ENCODE measurements around the gene TNIP1.

The TNIP1 gene

GRCh38 chr5:151041577-151042268 lies 39.1 kb downstream of the TNIP1 start:
- no peak for DNase-seq (ENCODE audit: low read depth in 2 of 2)

GRCh38 chr5:151040211-151040747 lies 40.6 kb downstream of the TNIP1 start:
- no peak for DNase-seq (ENCODE audit: low read depth in 2 of 2)

DNA sequence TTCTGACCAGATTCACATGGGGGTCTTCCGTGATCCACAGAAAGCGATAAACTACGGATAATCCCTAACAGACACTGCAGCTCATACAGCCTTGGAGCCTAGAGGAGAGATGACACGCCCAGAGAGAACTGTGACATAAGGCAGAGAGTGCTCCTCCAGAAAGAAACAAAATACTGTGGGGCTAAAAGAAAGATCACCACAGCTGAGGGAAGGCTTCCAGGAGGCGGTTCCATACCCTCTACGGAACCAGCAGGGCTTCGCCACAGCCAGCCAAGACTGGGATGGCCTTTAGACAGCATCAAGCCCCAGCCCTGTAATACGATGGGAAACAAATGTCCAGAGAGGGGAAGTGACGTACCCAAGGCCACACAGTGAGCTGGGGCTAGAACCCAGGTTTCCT lies 41.2 kb downstream of the TNIP1 start:
- DNase-seq (ENCODE audit: low read depth in 2 of 2): no peak

- DNase-seq (ENCODE audit: low read depth in 2 of 2): no peak
These were observed 42.0 kb downstream of the TNIP1 start for GRCh38 chr5:151038801-151039238.

GRCh38 chr5:151038412-151038745 lies 42.5 kb downstream of the TNIP1 start:
- DNase-seq (ENCODE audit: low read depth in 2 of 2): no peak

- no peak for DNase-seq (ENCODE audit: low read depth in 2 of 2)
These were observed 43.0 kb downstream of the TNIP1 start for GRCh38 chr5:151037561-151038411.

GRCh38 chr5:151036556-151036955 lies 44.3 kb downstream of the TNIP1 start:
- DNase-seq (ENCODE audit: low read depth in 2 of 2): no peak

GRCh38 chr5:151034422-151035379 lies 46.1 kb downstream of the TNIP1 start:
- no peak for DNase-seq (ENCODE audit: low read depth in 2 of 2)

GRCh38 chr5:151033217-151033934 lies 47.5 kb downstream of the TNIP1 start:
- no peak for DNase-seq (ENCODE audit: low read depth in 2 of 2)

DNA sequence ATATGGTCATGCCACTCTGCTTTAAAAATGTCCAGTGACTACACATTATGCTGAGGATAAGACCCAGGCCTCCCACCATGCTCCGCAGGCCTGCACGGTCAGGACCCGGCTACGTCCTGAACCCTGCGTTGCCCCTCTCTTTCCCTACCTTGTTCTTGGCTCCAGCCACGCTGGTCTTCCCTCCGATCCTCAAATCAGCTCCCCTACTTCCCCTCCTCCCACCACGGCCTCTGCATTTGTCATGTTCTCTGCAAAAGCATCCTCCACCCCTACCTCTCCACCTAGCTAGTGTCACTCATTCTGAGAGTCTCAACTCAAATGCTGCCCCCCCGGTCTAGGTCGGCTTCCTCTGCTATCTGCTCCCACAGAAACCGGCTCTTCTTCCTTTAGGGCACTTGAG lies 49.3 kb downstream of the TNIP1 start:
- DNase-seq (ENCODE audit: low read depth in 2 of 2): no peak

DNA sequence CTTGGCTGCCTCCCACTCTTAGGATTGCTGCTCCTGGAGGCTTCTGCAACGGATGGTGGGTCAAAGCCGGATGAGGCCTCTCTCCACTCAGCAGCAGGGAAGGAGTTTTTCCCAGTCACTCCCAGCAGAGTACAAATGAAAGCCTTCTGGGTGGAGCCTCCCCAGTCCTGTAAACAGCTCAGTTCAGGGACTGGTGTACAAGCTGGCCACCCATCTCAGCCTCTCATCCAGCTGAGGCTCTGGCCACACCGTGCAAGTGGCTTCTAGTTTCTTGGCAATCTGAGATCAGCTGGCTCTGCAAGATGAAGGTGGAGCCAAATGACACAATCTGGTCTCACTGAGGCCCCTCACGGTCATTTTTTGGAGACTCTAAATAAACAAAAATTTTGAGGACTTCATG lies 50.5 kb downstream of the TNIP1 start:
- no peak for DNase-seq (ENCODE audit: low read depth in 2 of 2)

GRCh38 chr5:151030056-151030336 lies 50.8 kb downstream of the TNIP1 start:
- DNase-seq (ENCODE audit: low read depth in 2 of 2): no peak

- no peak for DNase-seq (ENCODE audit: low read depth in 2 of 2)
These were observed 51.4 kb downstream of the TNIP1 start for GRCh38 chr5:151029179-151030055.

DNA sequence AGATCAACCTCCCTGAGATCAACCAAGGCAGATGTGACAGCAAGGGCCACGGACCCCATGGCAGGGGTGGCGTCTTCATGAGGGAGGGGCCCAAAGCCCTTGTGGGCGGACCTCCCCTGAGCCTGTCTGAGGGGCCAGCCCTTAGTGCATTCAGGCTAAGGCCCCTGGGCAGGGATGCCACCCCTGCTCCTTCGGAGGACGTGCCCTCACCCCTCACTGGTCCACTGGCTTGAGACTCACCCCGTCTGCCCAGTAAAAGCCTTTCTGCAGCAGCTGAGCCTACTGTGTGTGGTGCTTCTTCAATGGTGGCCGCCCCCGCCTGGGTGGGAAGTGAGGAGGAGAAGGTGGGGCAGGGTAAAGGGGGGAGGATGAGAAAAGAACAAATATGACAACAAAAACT lies 52.1 kb downstream of the TNIP1 start:
- no peak for DNase-seq (ENCODE audit: low read depth in 2 of 2)

- no peak for DNase-seq (ENCODE audit: low read depth in 2 of 2)
These were observed 52.8 kb downstream of the TNIP1 start for GRCh38 chr5:151027961-151028479.

DNA sequence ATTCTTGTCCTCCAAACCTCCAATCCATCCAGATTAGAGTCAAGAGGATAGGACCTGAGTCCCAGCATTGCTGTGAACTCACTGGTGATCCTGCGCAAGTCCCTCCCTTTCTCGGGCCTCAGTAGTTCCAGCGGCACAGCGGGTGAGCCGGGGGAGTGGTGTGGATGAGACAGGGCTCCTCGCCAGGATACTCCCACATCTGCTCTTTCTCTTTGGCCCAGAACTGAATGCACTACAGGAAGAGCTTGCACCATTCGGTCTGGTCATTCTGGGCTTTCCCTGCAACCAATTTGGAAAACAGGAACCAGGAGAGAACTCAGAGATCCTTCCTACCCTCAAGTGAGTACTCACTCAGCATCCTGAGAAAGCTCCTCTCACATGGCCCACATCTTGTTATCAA lies 54.2 kb downstream of the TNIP1 start:
- DNase-seq (ENCODE audit: low read depth in 2 of 2): no peak

DNA sequence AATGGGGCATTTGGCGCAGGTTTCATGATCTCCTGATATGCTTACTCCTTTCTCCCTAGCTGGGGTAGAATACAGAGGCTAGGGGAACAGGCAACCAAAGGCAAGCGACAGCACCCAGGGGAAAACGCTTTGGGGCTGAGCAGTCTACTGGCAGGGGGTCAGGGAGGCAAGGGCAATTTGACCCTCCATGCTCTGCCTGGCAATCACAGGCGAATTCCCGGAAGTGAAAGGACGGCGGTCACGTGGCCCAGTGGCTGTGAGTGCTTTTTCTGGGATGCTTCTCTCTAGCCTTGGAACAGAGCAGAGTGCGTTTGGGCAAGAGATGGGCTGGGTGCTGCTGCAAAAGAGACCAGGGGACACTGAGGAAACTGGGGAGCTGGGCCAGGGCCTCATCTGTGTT lies 54.7 kb downstream of the TNIP1 start:
- DNase-seq (ENCODE audit: low read depth in 2 of 2): no peak

- no peak for DNase-seq (ENCODE audit: low read depth in 2 of 2)
These were observed 55.6 kb downstream of the TNIP1 start for GRCh38 chr5:151025250-151025606.

- no peak for DNase-seq (ENCODE audit: low read depth in 2 of 2)
These were observed 56.2 kb downstream of the TNIP1 start for GRCh38 chr5:151024440-151025249.
